GM19455 (cell line): Measurements from ENCODE around the gene ACSL3.
A peak's percentile ranks its signal among the peaks of the same experiment; 100 is the strongest.
"Not testable (repeated sequence)": the region's sequence is repeated elsewhere in the genome, so short reads cannot be mapped to it uniquely, and the experiment has no call there.

Experiments used
- ATAC-seq: cut with Tn5 transposase; IDR thresholded peaks from one replicate; pipeline ENCODE4 v1.9.1; 2021; ENCODE audit not compliant: unreplicated experiment

Gene ACSL3

DNA sequence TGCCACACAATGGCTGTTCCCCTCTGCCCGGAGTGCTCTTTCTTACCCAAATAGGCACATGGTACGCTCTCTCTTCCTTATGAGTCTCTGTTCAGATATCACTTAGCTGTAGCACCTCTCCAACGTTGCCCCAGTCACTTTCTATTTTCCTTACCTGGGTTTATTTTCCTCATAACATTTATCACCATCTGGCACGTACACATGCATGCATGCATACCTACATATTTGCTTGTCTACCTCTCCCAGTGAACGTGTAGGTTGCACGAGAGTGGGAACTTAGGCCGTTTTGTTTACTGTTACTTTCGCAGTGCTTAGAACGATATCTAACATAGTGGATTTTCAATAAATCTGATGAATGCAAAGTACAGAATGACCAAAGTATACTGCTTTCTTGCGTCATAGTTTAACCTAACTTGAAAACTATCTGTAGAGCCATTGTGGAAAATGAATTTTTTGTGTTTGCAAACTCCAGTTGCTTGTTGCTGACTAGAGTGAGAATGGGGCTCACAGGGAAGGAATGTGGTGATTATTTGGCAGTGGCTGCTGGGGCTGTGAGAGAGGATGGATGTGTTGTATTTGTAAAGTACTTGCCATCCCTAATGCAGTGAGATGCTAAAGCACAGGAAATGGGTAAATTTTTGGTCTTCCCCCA, 47.1 kb downstream of the ACSL3 start:
- ATAC-seq: no peak

DNA sequence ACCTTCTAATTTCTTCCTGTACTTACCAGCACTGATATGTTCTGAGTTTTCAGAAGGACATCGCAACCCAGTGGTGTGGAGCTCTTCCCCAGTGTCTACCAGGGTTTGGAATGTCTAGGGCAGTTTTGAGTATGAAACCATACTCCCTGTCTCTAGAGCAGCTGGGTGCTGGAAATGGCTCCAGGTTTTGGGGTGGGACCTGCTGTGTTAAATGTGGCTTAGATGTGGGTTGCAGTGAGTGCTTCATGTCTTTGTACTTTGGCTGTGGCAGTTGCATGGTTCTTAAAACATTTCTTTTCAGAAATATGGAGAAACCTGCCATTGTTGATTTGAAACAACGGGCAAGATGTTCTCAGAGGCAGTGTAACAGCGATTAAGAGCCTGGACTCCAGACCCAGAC, 48.5 kb downstream of the ACSL3 start:
- no peak for ATAC-seq

DNA sequence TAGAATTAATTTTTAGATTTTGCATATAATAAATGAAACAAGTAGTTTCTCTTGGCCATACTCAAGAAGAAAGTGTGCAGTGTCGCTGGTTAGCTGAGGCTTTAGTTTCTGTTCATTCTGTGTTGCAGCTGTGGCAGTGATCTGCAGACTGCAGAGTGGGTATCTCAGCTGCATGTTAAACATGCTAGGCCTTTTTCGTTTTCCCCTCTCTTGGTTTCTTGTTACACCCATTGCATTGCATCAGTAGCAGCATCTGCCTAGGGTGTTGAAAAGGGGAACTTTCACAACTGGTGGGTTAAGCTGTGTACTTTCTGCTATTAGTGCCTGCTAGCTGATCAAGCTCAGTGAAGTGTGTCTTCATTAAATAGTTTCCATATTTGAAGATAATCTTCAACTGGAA, 51.3 kb downstream of the ACSL3 start:
- ATAC-seq: peak; percentile 99

GRCh38 chr2:222912776-222913175, 51.9 kb downstream of the ACSL3 start:
- peak; percentile 6 for ATAC-seq

- no peak for ATAC-seq
Observed at GRCh38 chr2:222915092-222915957, 54.5 kb downstream of the ACSL3 start.

- no peak for ATAC-seq
Observed at GRCh38 chr2:222916229-222917197, 55.7 kb downstream of the ACSL3 start.

DNA sequence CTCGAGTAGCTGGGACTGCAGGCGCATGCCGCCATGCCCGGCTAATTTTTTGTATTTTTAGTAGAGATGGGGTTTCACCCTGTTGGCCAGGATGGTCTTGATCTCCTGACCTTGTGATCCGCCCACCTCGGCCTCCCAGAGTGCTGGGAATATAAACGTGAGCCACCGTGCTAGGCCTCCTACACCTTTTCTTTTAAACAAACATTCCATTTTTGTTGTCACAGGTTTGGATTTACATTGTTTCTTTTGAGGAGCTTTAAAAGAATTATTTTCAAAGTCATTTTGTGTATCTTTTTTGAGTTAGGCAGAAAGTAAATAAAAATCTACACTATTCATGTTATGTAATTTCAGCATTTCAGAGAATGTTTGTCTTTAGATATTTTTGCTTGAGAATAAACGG, 56.4 kb downstream of the ACSL3 start:
- ATAC-seq: not testable (repeated sequence)

GRCh38 chr2:222919841-222920526, 59.1 kb downstream of the ACSL3 start:
- no peak for ATAC-seq

DNA sequence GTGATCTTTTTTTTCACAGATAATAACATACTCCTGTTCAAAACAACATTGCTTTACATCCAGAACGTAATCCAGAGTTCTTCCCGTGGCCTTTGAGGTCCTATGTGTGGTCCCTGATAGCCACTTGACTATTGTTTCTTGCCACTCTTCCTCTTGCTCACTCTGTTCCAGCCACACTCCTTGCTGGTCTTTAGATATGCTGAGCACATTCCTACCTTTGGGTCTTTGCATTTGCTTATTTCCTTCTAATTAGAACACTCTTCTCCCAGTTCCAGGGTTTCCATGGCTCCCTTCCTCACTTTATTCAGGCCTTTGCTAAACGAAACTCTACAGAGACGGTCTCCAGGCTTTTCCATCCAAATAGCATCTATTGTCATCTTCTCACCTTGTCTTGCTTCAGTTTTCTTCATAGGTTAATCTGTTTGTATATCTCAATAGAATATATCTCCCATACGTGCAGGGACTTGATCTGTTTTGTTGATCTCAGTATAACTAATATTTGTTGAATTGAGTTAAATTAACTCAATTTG, 59.9 kb downstream of the ACSL3 start:
- no peak for ATAC-seq

GRCh38 chr2:222922019-222922800, 61.4 kb downstream of the ACSL3 start:
- ATAC-seq: no peak

- no peak for ATAC-seq
Observed at GRCh38 chr2:222926915-222927314, 66.1 kb downstream of the ACSL3 start.

DNA sequence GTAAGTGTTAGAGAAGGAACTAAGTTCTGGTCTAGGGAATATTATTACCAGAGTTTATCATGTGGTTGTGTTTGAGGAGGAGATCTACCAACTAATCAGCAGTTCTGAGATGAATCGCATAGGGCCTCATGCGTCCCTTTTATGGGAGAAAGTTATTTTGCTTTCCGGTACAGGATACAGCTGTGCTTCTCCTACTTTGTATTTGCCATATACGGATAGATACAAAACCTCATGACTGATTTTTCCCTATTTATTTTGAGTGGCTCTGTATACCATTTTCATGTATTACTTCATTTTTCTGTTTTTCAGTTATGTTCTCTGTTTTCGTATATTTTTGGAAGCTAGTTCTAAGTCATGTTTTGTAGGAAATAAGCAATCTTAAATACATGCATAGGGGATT, 66.8 kb downstream of the ACSL3 start:
- no peak for ATAC-seq

DNA sequence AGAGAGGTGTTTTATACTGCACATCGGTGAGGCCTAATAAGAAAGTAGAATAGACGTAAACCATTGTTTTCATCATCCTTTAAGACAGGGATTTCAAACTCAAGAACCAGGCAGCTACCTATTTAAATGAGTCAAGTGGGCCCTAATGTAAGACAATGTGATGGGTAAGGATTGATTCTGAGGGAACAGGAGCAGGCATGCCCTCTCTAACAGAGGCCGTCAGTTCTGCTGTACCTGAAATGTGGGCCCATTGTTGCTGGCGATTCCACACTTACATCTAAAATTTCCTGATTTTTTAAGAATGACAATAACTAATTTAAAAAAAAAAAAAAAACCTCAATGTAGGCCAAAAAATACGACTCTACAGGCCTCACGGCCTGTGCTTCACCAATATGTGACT, 67.5 kb downstream of the ACSL3 start:
- ATAC-seq: no peak

- ATAC-seq: no peak
Observed at GRCh38 chr2:222930862-222931261, 70.0 kb downstream of the ACSL3 start.

DNA sequence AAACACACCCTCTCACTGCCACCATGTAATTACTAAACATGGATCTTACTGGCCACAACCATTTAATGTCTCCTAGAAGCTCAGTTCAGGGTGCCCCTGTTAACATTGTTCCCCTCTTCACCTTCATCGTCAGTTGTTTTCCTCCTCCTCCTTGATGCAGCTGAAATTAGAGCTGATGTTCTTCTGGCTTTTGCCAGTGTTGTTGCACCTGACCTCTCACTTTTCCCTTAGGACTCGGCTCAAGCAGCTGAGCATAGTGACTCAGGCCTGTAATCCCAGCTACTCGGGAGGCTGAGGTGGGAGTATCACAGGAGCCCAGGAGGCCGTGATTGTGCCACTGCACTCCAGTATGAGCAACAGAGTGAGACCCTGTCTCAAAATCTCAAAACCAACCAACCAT, 70.8 kb downstream of the ACSL3 start:
- no peak for ATAC-seq

DNA sequence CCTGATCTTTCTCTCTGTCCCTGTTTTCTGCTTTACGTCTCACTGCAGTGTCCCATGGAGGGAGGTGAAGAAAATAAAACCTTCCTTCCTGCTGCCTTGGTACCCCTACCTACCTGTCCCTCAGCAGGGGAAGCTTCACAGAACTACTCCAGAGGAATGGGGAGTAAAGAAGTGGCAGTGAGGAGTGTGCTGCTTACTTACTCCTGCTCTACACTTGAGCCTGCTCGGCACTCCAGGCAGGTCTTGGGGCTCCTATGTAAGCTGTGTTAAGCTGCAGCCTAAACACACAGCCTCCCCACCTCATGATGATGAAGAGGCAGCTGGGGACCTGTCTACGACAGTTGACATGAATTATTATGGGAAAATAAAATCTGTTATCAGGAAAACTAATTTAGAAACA, 72.6 kb downstream of the ACSL3 start:
- no peak for ATAC-seq

GRCh38 chr2:222935688-222936298, 75.0 kb downstream of the ACSL3 start:
- ATAC-seq: no peak

GRCh38 chr2:222936705-222937104, 75.9 kb downstream of the ACSL3 start:
- ATAC-seq: no peak

DNA sequence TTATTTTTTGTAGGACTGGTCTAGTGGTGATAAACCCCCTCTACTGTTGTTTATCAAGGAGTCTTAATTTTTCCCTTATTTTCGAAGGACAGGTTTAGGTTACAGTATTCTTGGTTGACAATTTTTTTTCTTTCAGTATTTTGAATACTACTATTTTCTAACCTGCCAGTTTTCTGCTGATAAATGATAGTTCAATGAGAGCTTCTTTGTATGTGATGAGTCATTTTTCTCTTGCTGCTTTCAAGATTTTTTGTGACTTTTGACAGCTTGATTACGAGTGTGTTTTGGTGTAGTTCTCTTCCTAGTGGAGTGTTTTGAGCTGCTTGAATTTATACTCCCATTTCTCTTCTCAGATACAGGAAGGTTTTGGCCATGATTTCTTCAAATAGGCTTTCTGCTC, 77.5 kb downstream of the ACSL3 start:
- ATAC-seq: no peak
